OCI-LY7 (cell line): ENCODE data around the gene B3GALT5. TPM values are rescaled to one million over a fixed set of nuclear protein-coding genes. Genes with fewer than 3 reads are reported as not detected.

Experiments used
- BruUV-seq: library from RNA; stranded (reverse); fragments of 400-500 nt; replicated peaks from 2 replicates; lab custom pipeline; 2021; lab: Mats Ljungman, UMichigan
- CTCF ChIA-PET: fragments of 300-600 bp; sonication (Branson Sonifier 250); formaldehyde crosslinking; loops from one replicate; lab custom pipeline; 2022; ENCODE audit warnings: antibody characterized with exemption; ENCODE audit not compliant: unreplicated experiment; lab: Charles Lee
- POLR2A ChIA-PET: fragments of 300-600 bp; sonication (Branson Sonifier 250); formaldehyde crosslinking; loops from one replicate; lab custom pipeline; 2022; ENCODE audit warnings: antibody characterized with exemption; lab: Charles Lee
- DNase-seq: peaks from one replicate; pipeline ENCODE4 v3.0.0-alpha.2; 2015; ENCODE audit warnings: low spot score
- H2AFZ ChIP-seq: fragments of 200-600 bp; sonication (generic), shearing (Covaris generic); 2 replicates; pipeline ENCODE4 v1.6.1; 2014; ENCODE audit warnings: mild to moderate bottlenecking, antibody characterized with exemption, low read length, moderate library complexity
- H3K27ac ChIP-seq: fragments of 200-600 bp; sonication (generic); 2 replicates; pipeline ENCODE4 v1.5.1; 2014; ENCODE audit warnings: mixed run types, low read depth, mild to moderate bottlenecking, moderate library complexity, low read length, inconsistent platforms; ENCODE audit not compliant: poor library complexity, severe bottlenecking
- H3K36me3 ChIP-seq: fragments of 200-600 bp; sonication (generic); 2 replicates; pipeline ENCODE4 v1.6.1; 2014; ENCODE audit warnings: mild to moderate bottlenecking, antibody characterized with exemption, low read length, moderate library complexity, mixed read lengths; ENCODE audit not compliant: insufficient read depth
- H3K4me1 ChIP-seq: fragments of 200-600 bp; sonication (generic); 2 replicates; pipeline ENCODE4 v1.5.1; 2014; ENCODE audit warnings: mild to moderate bottlenecking, low read length; ENCODE audit not compliant: insufficient read depth, poor library complexity, severe bottlenecking
- H3K4me2 ChIP-seq: fragments of 200-600 bp; sonication (generic); 2 replicates; pipeline ENCODE4 v1.6.1; 2014; ENCODE audit warnings: mild to moderate bottlenecking, low read length
- H3K4me3 ChIP-seq: fragments of 200-600 bp; sonication (generic); 2 replicates; pipeline ENCODE4 v1.5.1; 2014; ENCODE audit warnings: mild to moderate bottlenecking, low read depth, low read length; ENCODE audit not compliant: poor library complexity, severe bottlenecking
- H3K79me2 ChIP-seq: fragments of 200-600 bp; sonication (generic); 2 replicates; pipeline ENCODE4 v1.6.1; 2016; ENCODE audit warnings: low read depth, mild to moderate bottlenecking, low read length, moderate library complexity, mixed read lengths; ENCODE audit not compliant: insufficient read depth
- H3K9me2 ChIP-seq: fragments of 200-600 bp; sonication (generic); 2 replicates; pipeline ENCODE4 v1.6.1; 2016; ENCODE audit warnings: mild to moderate bottlenecking, low read length, mixed read lengths; ENCODE audit not compliant: insufficient read depth
- H3K9me3 ChIP-seq: fragments of 200-600 bp; sonication (generic); 2 replicates; pipeline ENCODE4 v1.6.1; 2014; ENCODE audit warnings: mild to moderate bottlenecking, mixed run types, low read length, mixed read lengths
- H4K20me1 ChIP-seq: fragments of 200-600 bp; sonication (generic); 2 replicates; pipeline ENCODE4 v1.6.1; 2014; ENCODE audit warnings: mild to moderate bottlenecking, antibody characterized with exemption, low read length, moderate library complexity, mixed read lengths; ENCODE audit not compliant: insufficient read depth
- EZH2phosphoT487 ChIP-seq: fragments of 200-600 bp; sonication (generic); IDR thresholded peaks from 2 replicates; pipeline ENCODE4 v1.6.1; 2018; ENCODE audit warnings: low read depth, borderline replicate concordance, mild to moderate bottlenecking, mixed run types, antibody characterized with exemption, low read length, moderate library complexity, mixed read lengths
- intact Hi-C: fragments of 100-400 bp; cut with micrococcal nuclease; formaldehyde crosslinking; loops from one replicate; pipeline ENCODE4 v1.10.0; 2022; ENCODE audit not compliant: unreplicated experiment
- total RNA-seq, 2 experiments: library from RNA; depleted of rRNA in 1 of 2; stranded (reverse); fragments of >200 nt in 1 of 2; shearing (Covaris generic) in 1 of 2; gene quantifications; 2 replicates each; pipeline ENCODE4 v1.2.3, GENCODE V29; 2014 to 2022
- TF ChIP-seq, protein P1 (sequence below): fragments of 200-600 bp; sonication (generic); conservative IDR thresholded peaks from 2 replicates; pipeline ENCODE4 v1.5.1; 2014; ENCODE audit warnings: mild to moderate bottlenecking, antibody characterized with exemption, low read length, moderate library complexity, mixed read lengths

The B3GALT5 gene
- total RNA-seq, 2 experiments from 2014 or later: not detected

DNA sequence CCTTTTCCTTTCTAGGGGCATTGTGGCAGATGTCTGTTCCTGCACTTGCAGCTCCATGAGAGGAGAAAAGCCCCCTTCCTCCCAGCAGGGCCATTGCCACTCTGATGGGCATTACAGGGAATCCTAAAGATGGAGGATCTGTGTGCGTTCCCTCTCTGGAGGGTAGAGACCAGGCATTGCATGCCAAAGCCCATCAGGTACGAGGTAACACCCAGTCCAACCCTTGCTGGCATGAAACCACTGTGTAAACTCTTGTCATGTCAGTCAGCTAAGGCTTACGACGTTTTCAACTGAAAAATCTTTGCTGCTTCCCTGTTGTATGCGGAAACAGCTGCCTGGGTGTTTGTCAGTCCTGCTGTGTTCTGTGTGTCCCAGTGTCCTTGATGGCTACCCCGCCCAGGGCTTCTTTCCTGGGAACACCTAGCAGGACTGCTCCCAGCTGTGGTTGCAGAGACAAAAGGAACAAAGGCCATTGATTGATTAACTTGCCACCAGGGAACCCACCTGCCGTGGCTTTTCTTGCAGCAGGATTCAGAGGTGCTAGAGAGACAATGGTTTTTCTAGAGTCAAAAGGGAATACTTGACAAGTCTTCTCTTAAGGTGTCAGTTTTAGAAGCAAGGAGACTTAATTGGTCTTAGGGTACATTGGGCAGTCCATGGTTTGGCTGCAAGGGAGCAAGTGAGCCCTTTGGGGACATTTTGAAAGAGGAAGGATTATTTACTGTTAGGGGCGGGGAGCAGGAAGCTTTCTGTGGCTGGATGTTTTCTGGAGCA is 24.6 kb downstream of the B3GALT5 start:
- no TSS peak for BruUV-seq
- intact Hi-C loops: no loop called here
- Histone ChIP-seq H3K9me3 (no peaks in the 10 kb centered on the region), H3K4me3 (no peak overlapping the region), H3K27ac (no peak overlapping the region), H2AFZ (no peak overlapping the region), H3K36me3 (no peaks in the 10 kb centered on the region), H3K4me2 (no peak overlapping the region), H3K79me2 (no peaks in the 10 kb centered on the region), H3K4me1 (no peaks in the 10 kb centered on the region), H3K9me2 (no peaks in the 10 kb centered on the region), H4K20me1 (no peaks in the 10 kb centered on the region)
- TF ChIP-seq, protein P1, sequence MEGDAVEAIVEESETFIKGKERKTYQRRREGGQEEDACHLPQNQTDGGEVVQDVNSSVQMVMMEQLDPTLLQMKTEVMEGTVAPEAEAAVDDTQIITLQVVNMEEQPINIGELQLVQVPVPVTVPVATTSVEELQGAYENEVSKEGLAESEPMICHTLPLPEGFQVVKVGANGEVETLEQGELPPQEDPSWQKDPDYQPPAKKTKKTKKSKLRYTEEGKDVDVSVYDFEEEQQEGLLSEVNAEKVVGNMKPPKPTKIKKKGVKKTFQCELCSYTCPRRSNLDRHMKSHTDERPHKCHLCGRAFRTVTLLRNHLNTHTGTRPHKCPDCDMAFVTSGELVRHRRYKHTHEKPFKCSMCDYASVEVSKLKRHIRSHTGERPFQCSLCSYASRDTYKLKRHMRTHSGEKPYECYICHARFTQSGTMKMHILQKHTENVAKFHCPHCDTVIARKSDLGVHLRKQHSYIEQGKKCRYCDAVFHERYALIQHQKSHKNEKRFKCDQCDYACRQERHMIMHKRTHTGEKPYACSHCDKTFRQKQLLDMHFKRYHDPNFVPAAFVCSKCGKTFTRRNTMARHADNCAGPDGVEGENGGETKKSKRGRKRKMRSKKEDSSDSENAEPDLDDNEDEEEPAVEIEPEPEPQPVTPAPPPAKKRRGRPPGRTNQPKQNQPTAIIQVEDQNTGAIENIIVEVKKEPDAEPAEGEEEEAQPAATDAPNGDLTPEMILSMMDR: no peak
- no peak for TF ChIP-seq EZH2phosphoT487
- CTCF ChIA-PET: no interaction called here
- DNase-seq: no peak
- POLR2A ChIA-PET: no interaction called here

DNA sequence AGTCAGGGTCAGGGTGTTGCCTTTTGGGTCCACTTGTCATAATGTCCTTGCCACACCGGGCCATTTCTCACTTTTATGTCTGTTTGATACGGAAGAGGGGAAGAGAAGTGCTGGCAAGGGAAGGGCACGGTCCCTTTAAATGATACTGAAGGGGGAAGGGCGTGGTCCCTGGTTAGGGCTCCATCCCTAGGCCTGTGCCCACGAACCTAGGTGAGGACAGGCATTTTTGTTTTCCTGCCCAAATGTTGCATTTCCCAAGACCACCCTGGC is 25.2 kb downstream of the B3GALT5 start:
- CTCF ChIA-PET: no interaction called here
- no peak overlapping the region for H2AFZ ChIP-seq
- H3K9me3 ChIP-seq: no peaks in the 10 kb centered on the region
- H3K4me3 ChIP-seq: no peak overlapping the region
- intact Hi-C loops: no loop called here
- TF ChIP-seq, protein P1: no peak
- no peak overlapping the region for H3K27ac ChIP-seq
- BruUV-seq: no TSS peak
- H4K20me1 ChIP-seq: no peaks in the 10 kb centered on the region
- H3K4me1 ChIP-seq: no peaks in the 10 kb centered on the region
- no peaks in the 10 kb centered on the region for H3K79me2 ChIP-seq
- no peak overlapping the region for H3K4me2 ChIP-seq
- no peak for DNase-seq
- no peaks in the 10 kb centered on the region for H3K9me2 ChIP-seq
- H3K36me3 ChIP-seq: no peaks in the 10 kb centered on the region
- POLR2A ChIA-PET: no interaction called here

DNA sequence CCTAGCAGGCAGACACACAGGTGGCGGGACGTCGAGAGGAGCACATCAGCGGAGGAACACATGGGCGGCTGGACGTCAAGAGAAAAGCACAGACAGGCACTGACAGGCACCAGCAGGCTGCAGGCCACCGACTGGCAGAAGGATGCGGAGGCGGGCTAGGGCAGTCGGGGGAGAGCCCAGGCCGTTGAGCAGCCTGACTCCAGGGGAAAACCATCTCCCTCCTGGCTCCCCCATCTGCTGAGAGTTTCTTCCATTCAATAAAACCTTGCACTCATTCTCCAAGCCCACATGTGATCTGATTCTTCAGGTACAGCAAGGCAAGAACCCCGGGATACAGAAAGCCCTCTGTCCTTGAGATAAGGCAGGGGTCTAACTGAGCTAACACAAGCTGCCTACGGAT is 25.5 kb downstream of the B3GALT5 start:
- Histone ChIP-seq H3K79me2 (no peaks in the 10 kb centered on the region), H3K9me2 (no peaks in the 10 kb centered on the region), H3K9me3 (no peaks in the 10 kb centered on the region), H3K36me3 (no peaks in the 10 kb centered on the region), H3K27ac (no peak overlapping the region), H3K4me3 (no peak overlapping the region), H2AFZ (no peak overlapping the region), H4K20me1 (no peaks in the 10 kb centered on the region), H3K4me1 (no peaks in the 10 kb centered on the region), H3K4me2 (no peak overlapping the region)
- no peak for DNase-seq
- no peak for TF ChIP-seq EZH2phosphoT487
- TF ChIP-seq, protein P1: no peak
- POLR2A ChIA-PET: no interaction called here
- CTCF ChIA-PET: no interaction called here
- BruUV-seq: no TSS peak
- intact Hi-C loops: no loop called here
